Measurements from ENCODE around the gene SRPRB. TPM values are rescaled to one million over a fixed set of nuclear protein-coding genes. Genes with fewer than 3 reads are reported as not detected.

Gene SRPRB
- total RNA-seq, 2 donors from 2014 or later: 16.4 to 24.8 TPM

DNA sequence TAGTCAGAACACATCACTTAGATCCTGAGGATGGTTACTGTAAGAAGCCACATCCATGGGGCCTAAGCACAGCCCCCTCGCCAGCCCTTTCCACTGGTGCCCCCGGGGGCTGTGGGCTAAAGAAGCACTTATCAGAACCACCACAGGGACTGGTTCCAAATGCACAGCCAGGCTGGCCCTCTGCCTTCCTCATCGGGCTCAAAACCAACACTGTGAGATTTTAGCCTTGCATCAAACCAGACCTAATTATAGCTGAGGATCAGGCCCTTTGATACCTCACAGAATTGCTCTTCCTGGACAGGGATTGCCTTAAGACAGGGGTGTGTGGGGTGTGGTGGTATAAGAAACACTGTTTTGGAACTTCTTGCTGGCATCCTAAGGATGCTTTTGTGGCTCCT lies 23.7 kb downstream of the SRPRB start:
- Histone ChIP-seq H3K4me1 (peaks cover 0 to 10% of the 10 kb centered on the region in 2 donors), H3K9me3 (no peaks in the 10 kb centered on the region), H3K27me3 (no peaks in the 10 kb centered on the region), H3K36me3 (peaks cover 3% of the 10 kb centered on the region), H3K27ac (peak overlapping the region; percentile 1 to 38), H3K4me3 (no peak overlapping the region)
- DNase-seq (ENCODE audit: low spot score): no peak
- TF ChIP-seq, protein P1, sequence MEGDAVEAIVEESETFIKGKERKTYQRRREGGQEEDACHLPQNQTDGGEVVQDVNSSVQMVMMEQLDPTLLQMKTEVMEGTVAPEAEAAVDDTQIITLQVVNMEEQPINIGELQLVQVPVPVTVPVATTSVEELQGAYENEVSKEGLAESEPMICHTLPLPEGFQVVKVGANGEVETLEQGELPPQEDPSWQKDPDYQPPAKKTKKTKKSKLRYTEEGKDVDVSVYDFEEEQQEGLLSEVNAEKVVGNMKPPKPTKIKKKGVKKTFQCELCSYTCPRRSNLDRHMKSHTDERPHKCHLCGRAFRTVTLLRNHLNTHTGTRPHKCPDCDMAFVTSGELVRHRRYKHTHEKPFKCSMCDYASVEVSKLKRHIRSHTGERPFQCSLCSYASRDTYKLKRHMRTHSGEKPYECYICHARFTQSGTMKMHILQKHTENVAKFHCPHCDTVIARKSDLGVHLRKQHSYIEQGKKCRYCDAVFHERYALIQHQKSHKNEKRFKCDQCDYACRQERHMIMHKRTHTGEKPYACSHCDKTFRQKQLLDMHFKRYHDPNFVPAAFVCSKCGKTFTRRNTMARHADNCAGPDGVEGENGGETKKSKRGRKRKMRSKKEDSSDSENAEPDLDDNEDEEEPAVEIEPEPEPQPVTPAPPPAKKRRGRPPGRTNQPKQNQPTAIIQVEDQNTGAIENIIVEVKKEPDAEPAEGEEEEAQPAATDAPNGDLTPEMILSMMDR (IDR thresholded peaks at IDR 0.05): no peak

DNA sequence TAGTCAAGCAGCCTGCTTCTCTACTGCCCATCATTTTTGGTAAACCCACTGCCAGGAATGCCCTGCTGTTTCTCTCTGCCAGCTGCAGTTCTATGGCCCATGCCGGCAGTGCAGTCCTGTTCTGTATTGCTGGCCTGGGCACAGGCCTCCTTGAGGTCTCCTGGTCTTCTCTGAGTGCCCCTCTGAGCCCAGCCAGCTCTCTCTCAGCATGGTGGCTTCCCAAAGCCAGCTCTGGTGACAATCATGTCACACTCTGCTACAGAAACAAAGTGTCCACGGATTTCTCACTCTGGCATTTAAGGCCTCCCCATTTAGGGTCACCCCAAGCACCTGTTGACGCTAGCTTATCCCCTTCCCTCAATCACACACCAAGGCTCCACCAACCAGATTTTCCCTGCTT lies 24.5 kb downstream of the SRPRB start:
- H3K27me3 ChIP-seq: no peaks in the 10 kb centered on the region
- TF ChIP-seq, protein P1 (IDR thresholded peaks at IDR 0.05): no peak
- peak overlapping the region; percentile 1 to 38 for H3K27ac ChIP-seq
- H3K36me3 ChIP-seq: peaks cover 10% of the 10 kb centered on the region
- DNase-seq (ENCODE audit: low spot score): no peak
- peaks cover 0 to 10% of the 10 kb centered on the region in 2 donors for H3K4me1 ChIP-seq
- H3K9me3 ChIP-seq: no peaks in the 10 kb centered on the region
- H3K4me3 ChIP-seq: no peak overlapping the region

- Histone ChIP-seq H3K9me3 (no peaks in the 10 kb centered on the region), H3K4me3 (no peak overlapping the region), H3K27me3 (no peaks in the 10 kb centered on the region), H3K36me3 (peaks cover 10% of the 10 kb centered on the region), H3K4me1 (peaks cover 0 to 10% of the 10 kb centered on the region in 2 donors), H3K27ac (no peak overlapping the region)
- TF ChIP-seq, protein P1 (IDR thresholded peaks at IDR 0.05): no peak
- DNase-seq (ENCODE audit: low spot score): no peak
Observed at GRCh38 chr3:133831966-133832801, 26.6 kb downstream of the SRPRB start.

GRCh38 chr3:133832802-133833144 lies 27.2 kb downstream of the SRPRB start:
- peaks cover 10% of the 10 kb centered on the region for H3K36me3 ChIP-seq
- H3K4me3 ChIP-seq: no peak overlapping the region
- no peaks in the 10 kb centered on the region for H3K9me3 ChIP-seq
- TF ChIP-seq, protein P1 (IDR thresholded peaks at IDR 0.05): no peak
- no peak for DNase-seq (ENCODE audit: low spot score)
- peaks cover 0 to 10% of the 10 kb centered on the region in 2 donors for H3K4me1 ChIP-seq
- no peaks in the 10 kb centered on the region for H3K27me3 ChIP-seq
- no peak overlapping the region for H3K27ac ChIP-seq

DNA sequence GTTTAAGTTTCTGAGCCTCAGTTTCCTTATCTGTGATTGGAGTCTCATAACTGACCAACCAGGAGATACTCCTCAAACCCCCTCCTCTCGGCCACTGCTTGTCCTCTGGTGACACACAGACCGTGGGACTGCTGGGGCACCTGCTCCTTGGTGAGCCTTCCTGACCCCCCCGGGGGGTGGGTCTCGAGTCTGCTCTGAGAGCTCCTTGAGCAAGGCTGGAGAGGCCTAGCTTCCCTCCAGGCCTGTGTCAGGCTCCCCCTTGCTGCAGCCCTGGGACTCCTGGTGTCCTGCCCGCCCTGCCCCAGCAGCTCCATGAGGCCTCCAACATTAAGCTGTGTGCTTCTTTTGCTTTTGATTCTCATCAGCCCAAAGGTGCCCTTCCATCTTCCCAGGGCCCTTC lies 27.7 kb downstream of the SRPRB start:
- Histone ChIP-seq H3K4me1 (peaks cover 0 to 10% of the 10 kb centered on the region in 2 donors), H3K4me3 (no peak overlapping the region), H3K9me3 (no peaks in the 10 kb centered on the region), H3K27ac (no peak overlapping the region), H3K27me3 (no peaks in the 10 kb centered on the region), H3K36me3 (peaks cover 10% of the 10 kb centered on the region)
- TF ChIP-seq, protein P1 (IDR thresholded peaks at IDR 0.05): no peak
- no peak for DNase-seq (ENCODE audit: low spot score)

All from right atrium auricular region (tissue), 2 donors.